OCI-LY3 (cell line): ENCODE data around the gene NPTXR.

Experiments
- H2AFZ ChIP-seq: fragments of 200-600, 300-600 bp; shearing (Covaris generic); 2 replicates; pipeline ENCODE4 v1.6.0; 2014; ENCODE audit warnings: antibody characterized with exemption, low read depth, low read length
- H3K27ac ChIP-seq: fragments of 200-600, 300-600 bp; sonication (generic); 2 replicates; pipeline ENCODE4 v1.5.1; 2014; ENCODE audit warnings: mild to moderate bottlenecking, low read length, moderate library complexity, mixed read lengths
- H3K27me3 ChIP-seq: fragments of 200-600, 300-600 bp; sonication (generic); 2 replicates; pipeline ENCODE4 v1.6.1; 2014; ENCODE audit warnings: low read depth, low read length, mixed read lengths
- H3K36me3 ChIP-seq: fragments of 200-600, 300-600 bp; sonication (generic); replicated peaks from 2 replicates; pipeline ENCODE3; 2014; ENCODE audit warnings: low read depth, low read length, mixed read lengths
- H3K4me1 ChIP-seq: fragments of 300-600, 200-600 bp; sonication (generic); 2 replicates; pipeline ENCODE4 v1.6.1; 2014; ENCODE audit warnings: low read length, mixed read lengths
- H3K4me2 ChIP-seq: fragments of 200-600, 300-600 bp; sonication (generic); 2 replicates; pipeline ENCODE4 v1.6.1; 2014; ENCODE audit warnings: low read length, mixed read lengths
- H3K4me3 ChIP-seq: fragments of 300-600, 200-600 bp; sonication (generic); 2 replicates; pipeline ENCODE4 v1.5.1; 2014; ENCODE audit warnings: antibody characterized with exemption, mild to moderate bottlenecking, low read length, moderate library complexity
- H3K79me2 ChIP-seq: fragments of 300-600, 200-600 bp; shearing (Covaris generic); 2 replicates; pipeline ENCODE4 v1.6.1; 2014; ENCODE audit warnings: mild to moderate bottlenecking, low read length, mixed read lengths
- H3K9ac ChIP-seq: fragments of 300-600, 200-600 bp; shearing (Covaris generic); 2 replicates; pipeline ENCODE4 v1.6.0; 2014; ENCODE audit warnings: mild to moderate bottlenecking, low read length, moderate library complexity
- H3K9me3 ChIP-seq: fragments of 200-600, 300-600 bp; shearing (Covaris generic); 2 replicates; pipeline ENCODE4 v1.6.1; 2014; ENCODE audit warnings: low read length, mixed read lengths; ENCODE audit not compliant: insufficient read depth
- H4K20me1 ChIP-seq: fragments of 200-600, 300-600 bp; sonication (generic); 2 replicates; pipeline ENCODE4 v1.6.1; 2016; ENCODE audit warnings: low read length, mixed read lengths; ENCODE audit not compliant: insufficient read depth
- EZH2phosphoT487 ChIP-seq: fragments of 200-600 bp; shearing (Covaris generic); IDR thresholded peaks from 2 replicates; pipeline ENCODE4 v1.6.1; 2018; ENCODE audit warnings: antibody characterized with exemption, mixed run types, low read depth
- TF ChIP-seq, protein P1 (sequence below): fragments of 200-600, 300-600 bp; sonication (generic); IDR thresholded peaks from 2 replicates; pipeline ENCODE4 v1.5.1; 2014; ENCODE audit warnings: antibody characterized with exemption, low read length, low read depth

NPTXR gene

DNA sequence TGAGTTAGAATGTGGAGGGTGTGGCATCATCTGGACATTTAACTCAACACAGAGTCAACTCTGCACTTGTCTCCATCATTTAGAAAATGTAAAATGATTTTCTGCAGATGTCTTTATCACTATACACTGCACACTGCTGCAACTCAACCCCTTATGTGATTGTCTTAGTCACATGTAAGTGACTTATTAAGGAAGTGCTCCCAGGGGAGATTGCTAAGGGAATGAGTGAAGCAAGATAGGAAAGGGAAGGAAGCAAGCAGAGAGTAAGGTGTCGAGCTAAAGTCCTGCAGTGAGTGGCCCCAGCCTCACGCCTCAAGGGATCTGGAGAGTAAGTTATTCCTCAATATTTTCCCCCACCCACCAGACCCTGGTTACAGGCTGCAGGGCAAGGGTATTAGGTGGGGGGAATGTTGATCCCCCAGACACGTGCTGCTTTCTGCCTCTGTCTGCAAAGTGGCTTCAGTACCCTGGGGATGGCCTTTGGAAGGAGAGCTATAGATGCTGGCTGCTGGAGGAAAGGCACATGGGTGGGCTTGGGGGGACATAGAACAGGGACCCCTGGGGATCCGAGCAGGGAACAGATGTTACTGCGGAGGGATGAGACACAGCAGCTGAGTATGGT is 35.4 kb upstream of the NPTXR start:
- H3K9me3 ChIP-seq = no peaks in the 10 kb centered on the region
- H3K4me1 ChIP-seq = peaks cover 17% of the 10 kb centered on the region
- no peak overlapping the region for H3K9ac ChIP-seq
- H3K27me3 ChIP-seq = no peaks in the 10 kb centered on the region
- no peak overlapping the region for H3K4me2 ChIP-seq
- no peak for TF ChIP-seq EZH2phosphoT487
- TF ChIP-seq, protein P1, sequence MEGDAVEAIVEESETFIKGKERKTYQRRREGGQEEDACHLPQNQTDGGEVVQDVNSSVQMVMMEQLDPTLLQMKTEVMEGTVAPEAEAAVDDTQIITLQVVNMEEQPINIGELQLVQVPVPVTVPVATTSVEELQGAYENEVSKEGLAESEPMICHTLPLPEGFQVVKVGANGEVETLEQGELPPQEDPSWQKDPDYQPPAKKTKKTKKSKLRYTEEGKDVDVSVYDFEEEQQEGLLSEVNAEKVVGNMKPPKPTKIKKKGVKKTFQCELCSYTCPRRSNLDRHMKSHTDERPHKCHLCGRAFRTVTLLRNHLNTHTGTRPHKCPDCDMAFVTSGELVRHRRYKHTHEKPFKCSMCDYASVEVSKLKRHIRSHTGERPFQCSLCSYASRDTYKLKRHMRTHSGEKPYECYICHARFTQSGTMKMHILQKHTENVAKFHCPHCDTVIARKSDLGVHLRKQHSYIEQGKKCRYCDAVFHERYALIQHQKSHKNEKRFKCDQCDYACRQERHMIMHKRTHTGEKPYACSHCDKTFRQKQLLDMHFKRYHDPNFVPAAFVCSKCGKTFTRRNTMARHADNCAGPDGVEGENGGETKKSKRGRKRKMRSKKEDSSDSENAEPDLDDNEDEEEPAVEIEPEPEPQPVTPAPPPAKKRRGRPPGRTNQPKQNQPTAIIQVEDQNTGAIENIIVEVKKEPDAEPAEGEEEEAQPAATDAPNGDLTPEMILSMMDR = no peak
- H3K4me3 ChIP-seq = no peak overlapping the region
- no peak overlapping the region for H3K27ac ChIP-seq
- H3K79me2 ChIP-seq = no peaks in the 10 kb centered on the region
- H4K20me1 ChIP-seq = no peaks in the 10 kb centered on the region
- H2AFZ ChIP-seq = no peak overlapping the region
- no peaks in the 10 kb centered on the region for H3K36me3 ChIP-seq

DNA sequence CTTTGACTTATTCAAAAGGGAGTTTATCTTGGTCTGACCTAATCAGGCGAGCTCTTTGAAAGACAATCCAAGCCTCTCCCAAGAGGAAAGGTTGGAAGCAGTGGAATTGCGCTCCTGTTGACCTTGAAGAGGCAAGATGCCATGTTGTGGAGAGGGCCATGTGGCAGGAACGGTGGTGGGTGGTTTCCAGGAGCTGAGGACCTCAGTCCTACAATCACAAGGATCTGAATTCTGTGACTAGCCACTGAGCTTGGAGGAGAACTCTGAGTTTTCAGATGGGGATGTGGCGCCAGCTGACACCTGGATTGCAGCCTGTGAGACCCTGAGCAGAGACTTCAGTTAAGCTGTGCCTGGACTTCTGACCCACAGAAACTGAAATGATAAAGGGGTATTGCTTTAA is 34.2 kb upstream of the NPTXR start:
- H4K20me1 ChIP-seq = no peaks in the 10 kb centered on the region
- H3K4me3 ChIP-seq = no peak overlapping the region

DNA sequence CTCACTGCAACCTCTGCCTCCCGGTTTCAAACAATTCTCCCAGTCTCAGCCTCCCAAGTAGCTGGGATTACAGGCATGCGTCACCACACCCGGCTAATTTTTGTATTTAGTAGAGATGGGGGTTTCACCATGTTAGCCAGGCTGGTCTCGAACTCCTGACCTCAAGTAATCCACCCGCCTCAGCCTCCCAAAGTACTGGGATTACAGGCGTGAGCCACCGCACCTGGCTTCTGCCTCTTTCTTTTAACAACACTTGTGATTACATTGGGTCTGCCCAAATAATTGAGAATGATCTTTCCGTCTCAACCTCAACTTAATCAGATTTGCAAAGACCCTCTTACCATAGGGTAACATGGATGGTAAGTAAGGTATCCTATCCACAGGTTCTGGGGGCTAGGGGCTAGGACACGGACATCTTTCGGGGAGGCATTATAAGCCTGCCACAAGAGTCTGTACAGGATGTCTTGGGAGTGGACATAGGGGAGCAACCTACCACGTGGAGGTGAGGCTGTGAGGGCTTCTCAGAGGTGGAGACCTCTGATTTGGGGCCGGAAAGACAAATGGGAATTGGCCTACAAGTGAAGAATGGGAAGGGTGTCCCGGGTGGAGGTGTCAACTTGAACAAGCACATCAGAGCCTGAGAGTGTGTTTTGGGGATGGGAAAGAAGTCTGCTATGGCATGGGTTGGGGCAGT is 30.8 kb upstream of the NPTXR start:
- Histone ChIP-seq H2AFZ (no peak overlapping the region), H3K36me3 (peaks cover 4% of the 10 kb centered on the region), H3K4me3 (no peak overlapping the region), H3K79me2 (peaks cover 23% of the 10 kb centered on the region), H4K20me1 (peaks cover 9% of the 10 kb centered on the region), H3K27ac (peak overlapping the region; percentile 57; the same call in 1 of the 2 replicates), H3K4me2 (peak overlapping the region; percentile 74; the same call in 1 of the 2 replicates), H3K9me3 (no peaks in the 10 kb centered on the region), H3K27me3 (no peaks in the 10 kb centered on the region), H3K9ac (no peak overlapping the region; the same call in 1 of the 2 replicates), H3K4me1 (peaks cover 35% of the 10 kb centered on the region)
- TF ChIP-seq, protein P1 = no peak
- no peak for TF ChIP-seq EZH2phosphoT487

More for the DNA sequence above, 34.2 kb upstream of the NPTXR start:
- Histone ChIP-seq H3K9ac (no peak overlapping the region), H3K27ac (no peak overlapping the region), H3K9me3 (no peaks in the 10 kb centered on the region), H2AFZ (no peak overlapping the region), H3K4me2 (no peak overlapping the region), H3K36me3 (no peaks in the 10 kb centered on the region), H3K27me3 (no peaks in the 10 kb centered on the region), H3K4me1 (peaks cover 29% of the 10 kb centered on the region), H3K79me2 (no peaks in the 10 kb centered on the region)
- TF ChIP-seq, protein P1 = no peak
- no peak for TF ChIP-seq EZH2phosphoT487
